NCI-H345 treated with DMSO at 0.1 percent for 48 hours (cell line): Measurements from ENCODE around the gene GPR75.
"Not testable (repeated sequence)": the region's sequence is repeated elsewhere in the genome, so short reads cannot be mapped to it uniquely, and the experiment has no call there.

ENCODE experiments used
- DNase-seq: peaks from one replicate; lab custom pipeline; 2025; ENCODE audit not compliant: unreplicated experiment; lab: John Stamatoyannopoulos, UW

Gene GPR75

DNA sequence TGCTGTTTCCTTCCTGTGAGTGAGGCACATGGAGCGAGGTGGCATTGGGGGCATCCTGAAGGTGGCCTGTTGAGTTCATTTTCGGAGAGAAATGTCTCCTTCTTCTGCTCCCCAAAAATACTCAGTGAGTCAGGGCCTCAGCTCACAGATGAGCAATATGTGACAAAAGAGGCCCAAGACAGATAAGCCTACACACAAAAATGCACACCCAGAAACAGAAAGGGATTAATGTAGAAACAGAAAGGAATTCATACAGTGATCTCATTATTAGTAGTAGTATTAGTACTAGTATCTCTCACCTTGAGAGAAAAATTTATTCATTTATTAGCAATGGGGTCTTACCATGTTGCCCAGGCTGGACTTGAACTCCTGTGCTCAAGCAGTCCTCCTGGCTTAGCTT is 5.1 kb downstream of the GPR75 start:
- no peak for DNase-seq

- no peak for DNase-seq
Measured at GRCh38 chr2:53852532-53852931, 7.2 kb downstream of the GPR75 start.

DNA sequence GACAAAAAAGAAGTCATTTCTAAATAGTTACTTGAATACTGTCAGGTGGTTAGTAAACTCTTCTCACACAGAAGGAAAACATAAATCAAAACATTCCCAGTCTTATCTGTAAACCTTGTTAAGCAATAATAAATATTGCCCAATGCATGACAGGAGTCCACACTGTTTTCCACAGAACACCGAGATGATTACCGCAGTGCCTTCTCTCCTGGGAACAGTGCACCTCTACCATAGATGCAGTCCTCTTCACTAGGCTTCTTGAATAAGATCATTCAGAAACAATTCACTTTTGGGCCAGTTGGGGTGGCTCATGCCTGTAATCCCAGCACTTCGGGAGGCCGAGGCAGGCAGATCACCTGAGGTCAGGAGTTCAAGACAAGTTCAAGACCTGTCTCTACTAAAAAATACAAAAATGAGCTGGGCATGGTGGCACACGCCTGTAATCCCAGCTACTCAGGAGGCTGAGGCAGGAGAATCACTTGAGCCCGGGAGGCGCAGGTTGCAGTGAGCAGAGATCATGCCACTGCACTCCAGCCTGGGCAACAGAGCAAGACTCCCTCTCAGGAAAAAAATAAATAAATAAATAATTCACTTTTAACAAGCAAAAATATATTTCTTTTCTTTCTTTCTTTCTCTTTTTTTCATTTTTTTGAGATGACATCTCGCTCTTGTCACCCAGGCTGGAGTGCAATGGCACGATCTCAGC is 8.6 kb downstream of the GPR75 start:
- DNase-seq: not testable (repeated sequence)

- DNase-seq: no peak
Measured at GRCh38 chr2:53848062-53848461, 11.7 kb downstream of the GPR75 start.

DNA sequence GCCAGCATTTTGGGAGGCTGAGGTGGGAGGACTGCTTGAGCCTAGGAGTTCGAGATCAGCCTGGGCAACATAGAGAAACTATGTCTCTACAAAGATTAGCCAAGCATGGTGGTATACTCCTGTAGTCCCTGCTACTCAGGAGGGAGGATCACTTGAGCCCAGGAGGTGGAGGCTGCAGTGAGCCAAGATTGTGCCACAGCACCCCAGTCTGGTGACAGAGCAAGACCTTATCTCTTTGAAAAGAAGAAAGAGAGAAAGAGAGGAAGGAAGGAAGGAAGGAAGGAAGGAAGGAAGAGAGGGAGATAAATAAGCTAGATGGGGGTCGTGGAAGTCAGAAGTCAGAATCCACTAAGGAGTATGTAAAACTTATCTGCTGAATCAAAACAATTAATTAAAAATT is 16.2 kb downstream of the GPR75 start:
- DNase-seq: no peak

DNA sequence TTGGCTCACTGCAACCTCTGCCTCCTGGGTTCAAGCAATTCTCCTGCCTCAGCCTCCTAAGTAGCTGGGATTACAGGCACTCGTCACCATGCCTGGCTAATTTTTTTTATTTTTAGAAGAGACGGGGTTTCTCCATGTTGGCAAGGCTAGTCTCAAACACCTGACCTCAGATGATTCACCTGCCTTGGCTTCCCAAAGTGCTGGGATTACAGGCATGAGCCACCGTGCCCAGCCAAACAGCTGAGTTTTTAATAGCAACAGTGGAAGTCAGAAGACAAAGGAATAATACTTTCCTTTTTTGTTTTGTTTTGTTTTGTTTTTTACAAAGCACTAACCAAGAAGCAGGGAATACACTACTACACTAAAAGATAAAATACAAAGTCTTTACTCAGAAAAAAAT is 16.9 kb downstream of the GPR75 start:
- no peak for DNase-seq

DNA sequence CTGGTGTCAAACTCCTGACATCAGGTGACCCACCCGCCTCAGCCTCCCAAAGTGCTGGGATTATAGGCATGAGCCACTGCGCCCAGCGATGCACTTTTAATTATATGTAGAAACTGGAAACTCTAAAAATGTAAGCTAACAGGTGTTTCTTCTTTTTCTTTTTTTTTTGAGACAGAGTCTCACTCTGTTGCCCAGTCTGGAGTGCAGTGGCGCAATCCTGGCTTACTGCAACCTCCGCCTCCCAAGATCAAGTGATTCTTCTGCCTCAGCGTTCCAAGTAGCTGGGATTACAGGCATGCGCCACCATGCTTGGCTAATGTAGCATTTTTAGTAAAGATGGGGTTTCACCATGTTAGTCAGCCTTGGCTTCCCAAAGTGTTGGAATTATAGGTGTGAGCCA is 18.1 kb downstream of the GPR75 start:
- DNase-seq: not testable (repeated sequence)

- no peak for DNase-seq
Measured at GRCh38 chr2:53840580-53840979, 19.2 kb downstream of the GPR75 start.

GRCh38 chr2:53829980-53830290 is 29.8 kb downstream of the GPR75 start:
- not testable (repeated sequence) for DNase-seq

- no peak for DNase-seq
Measured at GRCh38 chr2:53829273-53829979, 30.3 kb downstream of the GPR75 start.

DNA sequence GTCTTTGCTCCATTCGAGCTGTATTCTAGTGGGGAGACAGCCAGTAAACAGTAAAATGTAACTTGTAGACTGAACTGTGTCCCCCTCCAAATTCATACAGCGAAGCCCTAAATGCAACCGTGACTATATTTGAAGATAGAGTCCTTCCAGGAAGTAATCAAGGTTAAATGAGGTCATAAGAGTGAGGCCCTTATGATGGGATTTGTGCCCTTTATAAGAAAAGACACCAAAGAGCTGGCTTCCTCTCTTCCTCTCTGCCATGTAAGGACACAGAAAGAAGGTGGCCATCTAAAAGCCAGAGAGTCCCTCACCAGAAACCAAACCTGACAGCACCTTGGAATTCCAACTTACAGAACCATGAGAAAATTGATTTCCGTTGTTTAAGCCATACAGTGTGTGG is 31.4 kb downstream of the GPR75 start:
- DNase-seq: no peak

GRCh38 chr2:53827398-53828175 is 32.2 kb downstream of the GPR75 start:
- DNase-seq: no peak

GRCh38 chr2:53826587-53827397 is 33.0 kb downstream of the GPR75 start:
- no peak for DNase-seq

DNA sequence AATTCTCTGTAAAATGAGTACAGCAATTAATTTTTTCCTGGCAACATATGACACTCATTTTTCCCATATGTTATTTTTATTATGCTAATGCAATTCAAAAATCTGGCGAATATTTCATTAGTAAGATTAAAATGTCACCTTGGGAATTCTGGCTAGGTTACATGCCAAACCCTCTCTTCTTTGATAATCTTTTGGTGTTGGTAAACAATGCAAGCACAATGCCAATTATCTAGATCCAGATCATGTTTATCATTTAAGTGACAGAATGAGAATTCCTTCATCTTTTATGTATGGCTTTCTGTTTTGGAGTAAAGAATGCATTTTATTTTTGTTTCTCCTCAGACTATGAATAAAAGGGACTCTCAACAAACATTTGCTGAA is 33.7 kb downstream of the GPR75 start:
- DNase-seq: no peak

DNA sequence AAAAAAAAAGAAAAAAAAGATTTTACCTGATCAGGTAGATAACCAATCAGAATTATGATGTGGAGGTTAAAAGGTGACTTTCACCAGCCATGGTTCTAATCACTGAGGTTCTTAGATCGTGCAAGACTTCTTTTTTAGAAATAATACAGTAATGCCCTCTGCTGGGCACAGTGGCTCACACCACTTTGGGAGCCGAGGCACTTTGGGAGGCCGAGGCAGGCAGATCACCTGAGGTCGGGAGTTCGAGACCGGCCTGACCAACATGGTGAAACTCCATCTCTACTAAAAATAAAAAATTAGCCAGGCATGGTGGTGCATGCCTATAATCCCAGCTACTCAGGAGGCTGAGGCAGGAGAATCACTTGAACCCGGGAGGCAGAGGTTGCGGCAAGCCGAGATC is 36.1 kb downstream of the GPR75 start:
- not testable (repeated sequence) for DNase-seq

- DNase-seq: no peak
Measured at GRCh38 chr2:53821810-53822209, 38.0 kb downstream of the GPR75 start.

GRCh38 chr2:53820711-53821110 is 39.1 kb downstream of the GPR75 start:
- DNase-seq: no peak

DNA sequence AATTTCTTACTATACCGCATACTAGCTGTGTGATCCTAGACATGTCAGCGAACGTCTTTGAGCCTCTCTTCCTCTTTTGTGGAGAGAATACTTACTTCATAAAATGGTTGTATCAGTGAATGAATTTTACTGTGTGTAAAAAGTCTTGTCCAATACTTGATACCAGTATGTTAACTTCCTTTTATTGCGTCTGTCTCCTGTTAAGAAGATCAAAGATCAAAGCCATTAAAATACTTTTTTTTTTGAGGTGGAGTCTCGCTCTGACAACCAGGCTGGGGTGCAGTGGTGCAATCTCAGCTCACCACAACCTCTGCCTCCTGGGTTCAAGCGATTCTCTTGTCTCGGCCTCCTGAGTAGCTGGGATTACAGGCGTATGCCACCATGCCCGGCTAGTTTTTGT is 39.7 kb downstream of the GPR75 start:
- DNase-seq: no peak

DNA sequence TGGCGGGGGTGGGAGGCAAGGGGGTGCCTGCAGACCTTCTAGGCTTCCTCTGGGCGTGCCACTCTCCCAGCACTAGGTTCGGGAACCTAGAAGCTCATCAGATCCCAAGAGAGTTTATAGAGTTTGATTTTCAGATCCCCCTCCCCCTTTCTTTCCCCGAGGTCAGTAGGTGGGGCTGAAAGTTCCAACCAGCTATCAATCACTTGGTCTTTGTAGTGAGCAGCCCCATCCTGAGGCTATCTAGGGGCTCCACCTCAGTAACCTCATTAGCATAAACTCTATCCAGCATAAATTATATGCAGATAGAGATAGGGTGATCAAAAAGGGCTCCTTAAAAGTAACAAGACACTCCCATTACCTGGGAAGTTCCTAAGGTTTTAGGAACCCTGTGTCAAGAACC is 40.1 kb downstream of the GPR75 start:
- no peak for DNase-seq

DNA sequence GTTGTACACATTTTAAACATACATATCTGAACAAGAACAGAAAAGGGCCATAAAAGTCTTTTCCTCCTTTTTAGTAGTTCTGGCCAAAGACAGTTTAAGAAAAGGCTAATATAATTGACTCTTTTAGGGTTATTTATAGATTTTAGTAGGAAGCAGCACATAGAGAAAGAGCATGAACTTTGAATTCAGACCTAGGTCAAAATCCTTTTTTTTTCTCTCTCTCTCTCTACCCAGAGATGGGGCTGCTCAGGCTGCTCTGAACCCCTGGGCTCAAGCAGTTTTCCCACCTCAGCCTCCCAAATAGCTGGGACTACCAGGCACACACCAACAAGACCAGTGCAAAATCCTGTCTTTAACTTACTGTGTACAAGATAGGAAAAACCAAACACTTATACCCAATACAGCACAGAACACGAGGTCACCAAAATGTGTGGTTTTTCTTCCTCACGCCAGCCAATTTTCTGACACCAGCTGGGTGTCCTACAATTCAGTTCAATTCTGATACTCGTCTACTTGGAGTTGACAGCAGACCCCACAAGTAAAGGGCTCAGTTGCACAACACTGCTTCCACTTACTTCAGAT is 40.8 kb downstream of the GPR75 start:
- no peak for DNase-seq

DNA sequence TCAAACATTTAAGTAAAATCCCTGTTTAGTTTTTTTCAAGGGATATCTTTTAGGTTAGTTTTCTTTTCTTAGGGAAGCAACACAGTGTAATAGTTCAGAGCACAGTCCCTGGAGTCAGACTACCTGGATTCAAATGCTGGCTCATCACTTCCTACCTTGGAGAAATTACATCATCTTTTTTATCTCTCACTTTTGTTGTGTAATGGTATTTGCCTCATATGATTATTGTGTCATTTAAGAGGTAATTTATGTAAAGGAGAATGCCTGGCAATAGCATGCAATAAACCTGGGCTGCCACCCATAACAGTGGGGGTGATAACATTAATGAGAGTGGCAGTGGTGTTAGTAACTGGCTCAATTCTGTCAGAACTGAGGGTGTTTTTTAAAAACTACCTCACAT is 46.6 kb downstream of the GPR75 start:
- no peak for DNase-seq
